ENCODE results near the gene HSP90B1.

The HSP90B1 gene

DNA sequence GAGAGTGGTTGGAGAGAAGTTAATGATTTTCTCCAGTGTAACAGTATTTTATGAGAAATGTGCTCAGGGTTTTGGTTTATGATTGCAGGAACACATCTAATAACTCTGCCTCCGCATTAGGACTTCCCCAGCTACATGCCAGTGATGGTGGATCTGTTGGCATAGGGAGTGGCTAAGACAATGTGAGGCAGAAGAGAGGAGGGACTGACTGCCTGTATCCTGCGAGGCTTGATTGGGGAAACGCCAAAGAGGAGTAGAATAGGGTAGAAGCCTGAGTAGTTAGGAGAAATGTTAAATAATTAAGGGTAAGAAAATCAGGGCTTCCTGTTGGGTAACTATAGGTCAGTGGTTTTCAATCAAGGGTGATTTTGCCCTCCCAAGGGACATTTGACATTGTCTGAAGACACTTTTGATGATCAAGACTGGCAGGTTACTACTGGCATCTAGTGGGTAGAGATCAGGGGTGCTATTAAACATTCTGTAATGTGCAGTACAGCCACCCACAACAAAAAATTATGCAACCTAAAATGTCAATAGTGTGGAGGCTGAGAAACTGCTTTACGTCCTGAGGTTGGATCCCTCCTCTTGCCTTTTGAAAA lies 48.3 kb downstream of the HSP90B1 start:
- no peak for DNase-seq

GRCh38 chr12:103986829-103987228 lies 56.6 kb downstream of the HSP90B1 start:
- peak; percentile 71 for DNase-seq

DNA sequence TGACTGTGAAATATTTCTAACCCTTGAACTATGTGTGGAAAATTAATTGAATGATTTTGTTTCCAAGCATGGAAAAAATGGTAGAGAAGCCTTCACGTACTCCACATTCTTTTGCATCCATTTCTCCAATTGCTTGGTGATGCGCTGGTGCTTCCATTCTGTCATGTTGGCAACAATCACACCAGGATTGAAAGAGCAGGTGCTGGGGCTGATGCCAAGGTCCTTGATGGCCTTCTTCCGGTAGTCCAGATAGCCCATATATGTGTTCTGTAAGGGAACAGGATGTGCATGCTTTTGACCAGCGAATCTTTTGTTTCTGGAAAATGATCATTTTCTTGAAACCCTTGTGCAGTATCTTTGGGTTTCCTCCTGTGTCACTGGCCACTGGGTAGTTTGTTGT lies 64.0 kb downstream of the HSP90B1 start:
- no peak for DNase-seq

- no peak for DNase-seq
Observed at GRCh38 chr12:103996595-103996994, 66.4 kb downstream of the HSP90B1 start.

DNA sequence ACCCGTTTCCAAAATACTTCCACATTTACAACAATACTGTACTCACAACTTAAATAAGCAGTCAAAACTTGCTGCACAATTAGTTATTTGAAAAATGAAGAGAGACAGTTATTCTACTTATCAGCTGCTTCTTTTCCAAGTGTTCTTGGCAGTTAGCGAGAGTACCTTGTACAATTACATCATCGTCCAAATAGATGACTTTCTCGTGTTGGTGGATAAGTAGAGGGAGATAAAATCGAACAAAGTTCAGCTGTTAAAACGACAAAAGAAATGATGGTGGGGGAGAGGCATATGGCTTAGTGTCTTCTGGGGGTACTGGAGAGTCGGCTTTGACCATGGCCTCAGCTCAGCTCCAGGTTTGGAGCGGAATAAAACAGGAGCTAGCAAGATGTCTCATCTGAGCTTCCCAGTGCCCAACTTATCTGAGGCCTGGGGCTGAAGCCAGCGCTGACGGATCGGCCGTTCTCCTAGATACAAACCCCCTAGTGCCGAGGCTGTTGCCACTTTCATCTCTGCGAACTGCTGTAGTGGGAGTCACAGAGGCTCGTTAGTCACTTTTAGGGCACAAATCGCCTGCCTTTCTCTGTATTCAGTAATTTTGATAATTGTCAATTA lies 67.2 kb downstream of the HSP90B1 start:
- DNase-seq, result no peak
